NCI-H2081 (cell line): Measurements from ENCODE around the gene MRPS10.
"Not testable (repeated sequence)": the region's sequence is repeated elsewhere in the genome, so short reads cannot be mapped to it uniquely, and the experiment has no call there.

ENCODE experiments used
- DNase-seq, 2 experiments: peaks; one replicate each; lab custom pipeline; 2025; lab: John Stamatoyannopoulos, UW

The MRPS10 gene

GRCh38 chr6:42176981-42177380 lies 40.7 kb downstream of the MRPS10 start:
- no peak for DNase-seq

GRCh38 chr6:42175860-42176259 lies 41.8 kb downstream of the MRPS10 start:
- no peak for DNase-seq

GRCh38 chr6:42173101-42173500 lies 44.6 kb downstream of the MRPS10 start, which contains the start of gene GUCA1A:
Gene GUCA1A (plus strand): TSS chr6:42173364. CDS start chr6:42173614, 250 bp downstream.
- no peak for DNase-seq

GRCh38 chr6:42171813-42172581 lies 45.7 kb downstream of the MRPS10 start:
- DNase-seq: no peak

- DNase-seq: not testable (repeated sequence)
These were observed 47.9 kb downstream of the MRPS10 start for GRCh38 chr6:42169780-42170179.

- no peak for DNase-seq
These were observed 49.0 kb downstream of the MRPS10 start for GRCh38 chr6:42168650-42169049.

- DNase-seq: peak; percentile 69 to 71
These were observed 51.1 kb downstream of the MRPS10 start for GRCh38 chr6:42166444-42167141.

GRCh38 chr6:42165016-42165415 lies 52.6 kb downstream of the MRPS10 start:
- no peak for DNase-seq

GRCh38 chr6:42163981-42164380 lies 53.7 kb downstream of the MRPS10 start:
- no peak for DNase-seq

GRCh38 chr6:42162812-42163211 lies 54.8 kb downstream of the MRPS10 start:
- DNase-seq: no peak

- no peak for DNase-seq
These were observed 55.3 kb downstream of the MRPS10 start for GRCh38 chr6:42162384-42162783.

GRCh38 chr6:42159431-42160024 lies 58.1 kb downstream of the MRPS10 start:
- no peak for DNase-seq

GRCh38 chr6:42158631-42159030 lies 59.0 kb downstream of the MRPS10 start:
- no peak for DNase-seq

GRCh38 chr6:42158011-42158410 lies 59.6 kb downstream of the MRPS10 start:
- DNase-seq: no peak
